ENCODE results near the gene AGFG2. TPM values are rescaled to one million over a fixed set of nuclear protein-coding genes. Genes with fewer than 3 reads are reported as not detected.
"Not testable (repeated sequence)": the region's sequence is repeated elsewhere in the genome, so short reads cannot be mapped to it uniquely, and the experiment has no call there.

AGFG2 gene
- total and polyA plus RNA-seq, 10 of the 15 experiments (the other 5 are each of a cell fraction or from before 2014, with no cell fraction given): 0.90 to 71.5 (median 25.4) TPM

DNA sequence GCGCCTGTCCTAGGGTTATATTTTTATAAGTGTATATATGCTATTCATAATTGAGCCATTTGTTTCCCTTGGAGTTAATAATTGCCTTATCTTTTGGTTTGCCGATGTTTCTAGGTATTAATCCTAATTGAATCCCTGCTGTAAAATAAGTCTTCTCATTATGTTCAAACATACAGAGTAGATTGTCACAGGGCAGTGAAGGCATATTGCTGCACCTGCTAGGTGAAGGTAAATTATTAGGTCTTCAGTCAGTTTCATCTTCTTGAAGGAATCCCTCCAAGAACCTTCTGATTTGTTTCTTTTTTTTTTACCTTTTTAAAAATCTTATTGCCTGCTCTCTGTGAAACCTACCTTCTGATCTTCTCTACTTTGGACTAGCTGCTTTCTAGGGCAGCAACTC, 17.9 kb upstream of the AGFG2 start (continued):
- TF ChIP-seq, protein P1, sequence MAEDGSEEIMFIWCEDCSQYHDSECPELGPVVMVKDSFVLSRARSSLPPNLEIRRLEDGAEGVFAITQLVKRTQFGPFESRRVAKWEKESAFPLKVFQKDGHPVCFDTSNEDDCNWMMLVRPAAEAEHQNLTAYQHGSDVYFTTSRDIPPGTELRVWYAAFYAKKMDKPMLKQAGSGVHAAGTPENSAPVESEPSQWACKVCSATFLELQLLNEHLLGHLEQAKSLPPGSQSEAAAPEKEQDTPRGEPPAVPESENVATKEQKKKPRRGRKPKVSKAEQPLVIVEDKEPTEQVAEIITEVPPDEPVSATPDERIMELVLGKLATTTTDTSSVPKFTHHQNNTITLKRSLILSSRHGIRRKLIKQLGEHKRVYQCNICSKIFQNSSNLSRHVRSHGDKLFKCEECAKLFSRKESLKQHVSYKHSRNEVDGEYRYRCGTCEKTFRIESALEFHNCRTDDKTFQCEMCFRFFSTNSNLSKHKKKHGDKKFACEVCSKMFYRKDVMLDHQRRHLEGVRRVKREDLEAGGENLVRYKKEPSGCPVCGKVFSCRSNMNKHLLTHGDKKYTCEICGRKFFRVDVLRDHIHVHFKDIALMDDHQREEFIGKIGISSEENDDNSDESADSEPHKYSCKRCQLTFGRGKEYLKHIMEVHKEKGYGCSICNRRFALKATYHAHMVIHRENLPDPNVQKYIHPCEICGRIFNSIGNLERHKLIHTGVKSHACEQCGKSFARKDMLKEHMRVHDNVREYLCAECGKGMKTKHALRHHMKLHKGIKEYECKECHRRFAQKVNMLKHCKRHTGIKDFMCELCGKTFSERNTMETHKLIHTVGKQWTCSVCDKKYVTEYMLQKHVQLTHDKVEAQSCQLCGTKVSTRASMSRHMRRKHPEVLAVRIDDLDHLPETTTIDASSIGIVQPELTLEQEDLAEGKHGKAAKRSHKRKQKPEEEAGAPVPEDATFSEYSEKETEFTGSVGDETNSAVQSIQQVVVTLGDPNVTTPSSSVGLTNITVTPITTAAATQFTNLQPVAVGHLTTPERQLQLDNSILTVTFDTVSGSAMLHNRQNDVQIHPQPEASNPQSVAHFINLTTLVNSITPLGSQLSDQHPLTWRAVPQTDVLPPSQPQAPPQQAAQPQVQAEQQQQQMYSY (CRISPR knock-in tag; IDR thresholded peaks at IDR 0.05): no peak
- TF ChIP-seq TAF1 (IDR thresholded peaks at IDR 0.05; ENCODE audit: borderline replicate concordance, low read depth, low read length) (no peak), CREM (IDR thresholded peaks at IDR 0.05; ENCODE audit: low read depth) (no peak), RCOR1 (conservative IDR thresholded peaks at IDR 0.05; ENCODE audit: low read depth, low read length) (no peak)

GRCh38 chr7:100521909-100522593, 17.0 kb upstream of the AGFG2 start:
- H4K20me1 ChIP-seq (ENCODE audit: control insufficient read depth, insufficient read depth); RAD21 ChIA-PET (ENCODE audit: unreplicated experiment); H3K9ac ChIP-seq (ENCODE audit: control insufficient read depth, insufficient read depth, low read length); H3K36me3 ChIP-seq (ENCODE audit: control insufficient read depth in 2 of 2, insufficient read depth in 2 of 2, low read length in 1 of 2); DNase-seq (ENCODE audit: low read depth, low spot score); H3K4me1 ChIP-seq (ENCODE audit: control insufficient read depth, insufficient read depth, low read length); BruUV-seq (replicated peaks); in situ Hi-C loops (cut with MboI); H3K79me2 ChIP-seq (ENCODE audit: control insufficient read depth, insufficient read depth, low read length); H3K4me3 ChIP-seq; H3K4me2 ChIP-seq (ENCODE audit: control insufficient read depth, insufficient read depth); H3K27ac ChIP-seq (ENCODE audit: control insufficient read depth, insufficient read depth); H3K9me3 ChIP-seq (replicated peaks; ENCODE audit: control insufficient read depth, insufficient read depth, low read length); ATAC-seq; H2AFZ ChIP-seq (ENCODE audit: control insufficient read depth, low read depth, low read length); FAIRE-seq; intact Hi-C loops (cut with micrococcal nuclease; ENCODE audit: unreplicated experiment); H3K27me3 ChIP-seq (replicated peaks in 1 of 2; ENCODE audit: control insufficient read depth in 2 of 2, insufficient read depth in 2 of 2, low read length in 1 of 2): not testable (repeated sequence)
- POLR2A ChIA-PET: interaction anchor here (0.5 to 1.1 kb wide), 2 partner anchors 9 to 43 kb away, joined by 3 to 4 read pairs; partner anchors contain the start of gene TSC22D4
- SMC1A ChIA-PET (ENCODE audit: uncharacterized antibody, unreplicated experiment): interaction anchor here (0.9 to 2.1 kb wide), 3 partner anchors 20 to 37 kb away, joined by 3 to 7 read pairs (median 4); no protein-coding TSS in a partner anchor
- CTCF ChIA-PET: interaction anchor here (1.0 to 1.5 kb wide), 2 partner anchors 12 to 42 kb away, joined by 4 read pairs; no protein-coding TSS in a partner anchor
- 0% methylated on average over 1 of the region's 3 CpGs for WGBS (ENCODE audit: insufficient coverage, insufficient replicate concordance, low lambda C conversion rate, missing lambda C conversion rate)
- peak; percentile 22; the same call in 1 of the 2 replicates for TF ChIP-seq RAD51 (IDR thresholded peaks at IDR 0.05)
- TF ChIP-seq, protein P2, sequence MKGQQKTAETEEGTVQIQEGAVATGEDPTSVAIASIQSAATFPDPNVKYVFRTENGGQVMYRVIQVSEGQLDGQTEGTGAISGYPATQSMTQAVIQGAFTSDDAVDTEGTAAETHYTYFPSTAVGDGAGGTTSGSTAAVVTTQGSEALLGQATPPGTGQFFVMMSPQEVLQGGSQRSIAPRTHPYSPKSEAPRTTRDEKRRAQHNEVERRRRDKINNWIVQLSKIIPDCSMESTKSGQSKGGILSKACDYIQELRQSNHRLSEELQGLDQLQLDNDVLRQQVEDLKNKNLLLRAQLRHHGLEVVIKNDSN (IDR thresholded peaks at IDR 0.05; ENCODE audit: borderline replicate concordance, extremely low read length, insufficient read depth, low read depth, low read length): peak; percentile 43
- 0 out of 2 replicates have a peak, but pooled peaks have one; percentile 35 for TF ChIP-seq NFYB (IDR thresholded peaks at IDR 0.05; ENCODE audit: insufficient read depth, low read depth, low read length)
- TF ChIP-seq SPI1 (IDR thresholded peaks at IDR 0.05; ENCODE audit: borderline replicate concordance, insufficient read depth, low read depth, low read length): peak; percentile 45; the same call in 1 of the 2 replicates

- SMC1A ChIA-PET (ENCODE audit: uncharacterized antibody, unreplicated experiment); in situ Hi-C loops (cut with MboI); DNase-seq (ENCODE audit: low read depth, low spot score); H3K27me3 ChIP-seq (replicated peaks in 1 of 2; ENCODE audit: control insufficient read depth in 2 of 2, insufficient read depth in 2 of 2, low read length in 1 of 2); intact Hi-C loops (cut with micrococcal nuclease; ENCODE audit: unreplicated experiment); H3K79me2 ChIP-seq (ENCODE audit: control insufficient read depth, insufficient read depth, low read length); H3K4me2 ChIP-seq (ENCODE audit: control insufficient read depth, insufficient read depth); RAD21 ChIA-PET (ENCODE audit: unreplicated experiment); H3K9me3 ChIP-seq (replicated peaks; ENCODE audit: control insufficient read depth, insufficient read depth, low read length); POLR2A ChIA-PET; H3K4me3 ChIP-seq; H2AFZ ChIP-seq (ENCODE audit: control insufficient read depth, low read depth, low read length); BruUV-seq (replicated peaks); FAIRE-seq; H3K36me3 ChIP-seq (ENCODE audit: control insufficient read depth in 2 of 2, insufficient read depth in 2 of 2, low read length in 1 of 2); CTCF ChIA-PET; ATAC-seq; H3K9ac ChIP-seq (ENCODE audit: control insufficient read depth, insufficient read depth, low read length); H4K20me1 ChIP-seq (ENCODE audit: control insufficient read depth, insufficient read depth); H3K27ac ChIP-seq (ENCODE audit: control insufficient read depth, insufficient read depth): not testable (repeated sequence)
- no CpG with 5 or more reads among the region's 34 CpGs for WGBS (ENCODE audit: insufficient coverage, insufficient replicate concordance, low lambda C conversion rate, missing lambda C conversion rate)
- peaks cover 16% of the 10 kb centered on the region for H3K4me1 ChIP-seq (ENCODE audit: control insufficient read depth, insufficient read depth, low read length)
Measured at GRCh38 chr7:100523192-100523591, 15.8 kb upstream of the AGFG2 start.

Data from GM12878 (cell line).